HG02588 (cell line): ENCODE measurements around the gene BSN.
"Not testable (repeated sequence)": the region's sequence is repeated elsewhere in the genome, so short reads cannot be mapped to it uniquely, and the experiment has no call there.

ENCODE experiments used
- ATAC-seq: cut with Tn5 transposase; IDR thresholded peaks from one replicate; pipeline ENCODE4 v1.9.1; 2021; ENCODE audit warnings: mild to moderate bottlenecking, moderate library complexity; ENCODE audit not compliant: unreplicated experiment

Gene BSN

DNA sequence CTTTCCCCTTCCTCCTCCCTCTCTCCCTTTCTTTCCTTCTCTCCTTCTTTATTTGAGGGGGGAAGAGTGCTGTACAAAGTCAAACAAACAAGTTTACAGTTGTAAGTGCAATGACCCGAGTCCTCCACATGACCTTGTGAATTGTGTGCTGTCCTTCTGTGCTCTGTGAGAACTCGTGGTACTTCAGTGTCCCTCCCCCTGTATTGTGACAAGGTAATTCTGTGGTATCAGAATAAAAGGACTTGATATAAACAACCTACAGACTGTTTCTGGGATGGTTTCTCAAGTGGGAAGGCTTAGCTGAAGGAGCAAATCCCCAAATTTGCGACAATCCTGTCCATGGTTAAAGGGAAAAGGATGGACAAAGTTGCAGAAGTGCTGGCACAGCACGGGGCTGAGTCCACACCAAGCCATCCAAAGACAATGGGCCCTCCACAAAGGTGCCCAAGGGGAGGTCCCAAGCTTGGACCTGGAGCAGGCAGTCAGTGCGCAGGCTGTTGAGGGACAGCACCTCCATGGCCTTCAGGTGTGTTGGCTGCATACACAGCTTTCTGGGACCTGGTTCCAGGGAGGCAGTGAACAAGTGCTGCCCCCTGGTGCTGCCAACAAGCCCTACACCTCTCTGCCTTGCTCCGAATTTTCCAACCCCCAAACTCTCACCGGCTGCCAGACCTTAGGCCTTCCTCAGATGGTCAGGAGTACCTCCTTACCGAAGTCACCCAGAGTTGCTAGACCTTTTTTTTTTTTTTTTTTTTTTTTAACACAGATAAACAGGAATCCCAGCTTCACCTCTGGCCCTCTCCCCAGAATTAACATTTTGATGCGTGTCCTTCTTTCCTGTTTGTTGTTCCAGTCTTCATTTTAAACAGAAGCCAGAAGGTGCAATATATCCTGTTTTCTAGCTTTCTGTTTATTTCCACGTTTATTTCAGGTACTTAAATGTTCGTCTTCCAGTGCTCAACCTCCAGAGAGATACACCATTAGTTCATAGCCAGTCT lies 117.3 kb downstream of the BSN start:
- ATAC-seq, result no peak

DNA sequence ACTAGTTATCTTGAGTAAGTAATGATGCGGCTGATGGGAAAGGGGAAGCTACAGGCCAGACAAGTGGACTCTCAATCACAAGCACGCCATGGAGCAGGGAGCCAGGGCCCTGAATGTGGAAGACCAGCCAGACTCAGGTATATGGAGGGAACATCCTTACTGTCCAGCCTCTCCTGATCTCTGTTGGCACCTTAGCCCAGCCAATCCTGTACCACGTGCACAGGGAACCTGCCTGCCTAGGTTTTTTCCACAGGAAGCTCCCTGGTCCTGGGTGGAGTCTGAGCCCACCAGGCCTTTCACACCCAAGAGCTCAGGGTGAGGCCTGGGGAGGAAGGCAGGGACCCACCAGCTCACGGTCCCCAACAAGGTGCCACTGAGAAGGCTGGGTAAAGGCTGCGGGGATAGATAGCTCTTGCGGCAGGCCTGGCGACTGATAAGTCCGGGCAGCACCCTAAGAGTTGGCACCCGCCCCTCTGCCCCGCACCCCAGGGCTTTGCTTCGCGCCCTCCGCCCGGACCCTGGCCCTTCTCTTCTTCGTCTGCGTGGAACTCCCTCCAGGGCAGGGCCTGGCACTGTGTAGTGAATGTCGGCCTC lies 118.9 kb downstream of the BSN start:
- no peak for ATAC-seq

DNA sequence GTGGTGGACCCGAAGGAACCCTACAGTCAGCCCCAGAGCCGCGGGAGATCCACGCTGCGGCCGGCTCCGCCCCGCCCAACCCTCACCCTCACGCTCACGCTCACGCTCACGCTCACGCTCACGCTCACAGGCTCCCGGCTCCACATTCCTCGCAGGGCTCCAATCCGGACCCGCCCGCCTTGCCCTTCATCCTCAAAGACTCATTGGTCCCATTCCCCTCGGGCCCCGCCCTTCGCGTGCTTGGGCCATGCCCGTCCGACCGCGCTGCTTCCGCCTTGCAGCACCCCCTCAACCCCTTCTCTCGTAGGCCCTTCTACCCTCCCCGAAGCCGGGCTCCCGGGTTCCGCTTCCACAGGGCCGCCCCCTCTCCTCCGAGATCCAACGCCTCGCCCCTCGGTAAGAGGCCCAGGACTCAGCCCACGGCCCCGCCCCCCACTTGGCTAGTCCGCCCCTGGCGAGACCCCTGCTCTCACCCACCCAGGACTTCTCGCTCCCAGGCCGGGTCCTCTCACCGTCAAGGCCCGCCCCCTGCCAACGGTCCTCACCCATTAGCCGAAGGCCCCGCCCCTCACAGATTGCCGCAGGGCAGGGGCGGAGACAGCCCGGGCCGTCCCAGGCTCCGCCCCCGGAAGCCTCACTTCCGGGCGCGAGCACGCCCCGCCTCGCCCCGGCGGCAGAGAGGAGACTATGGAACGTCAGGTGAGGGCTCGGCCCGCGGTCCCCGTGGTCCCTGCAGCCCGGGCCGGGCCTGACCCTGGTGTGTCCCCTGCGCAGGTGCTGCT lies 119.6 kb downstream of the BSN start, which contains the start of gene APEH:
APEH (plus strand) TSS at position 637 of the 782 bp plus-strand sequence; CDS start at position 688, 51 bp downstream.
- ATAC-seq, result peak; percentile 76

DNA sequence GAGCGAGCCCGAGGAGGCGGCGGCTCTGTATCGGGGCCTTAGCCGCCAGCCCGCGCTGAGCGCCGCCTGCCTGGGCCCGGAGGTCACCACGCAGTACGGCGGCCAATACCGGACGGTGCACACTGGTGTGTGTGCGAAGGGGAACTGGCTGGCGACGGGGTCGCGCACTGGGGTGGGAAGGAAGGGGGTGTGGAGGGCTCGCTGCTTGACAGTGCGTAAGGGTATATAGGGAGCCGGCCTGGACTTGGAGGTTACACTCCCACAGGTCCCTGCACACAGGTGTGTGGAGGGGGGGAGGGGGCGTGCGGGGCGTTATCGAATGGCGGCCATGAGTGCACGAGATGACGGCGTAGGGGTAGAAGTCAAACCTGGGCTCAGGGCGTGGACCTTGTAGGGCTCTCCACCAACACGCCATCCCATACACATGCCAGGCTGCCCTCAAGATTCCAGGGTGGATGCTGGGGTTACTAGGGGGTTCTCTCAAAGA lies 120.3 kb downstream of the BSN start:
- ATAC-seq, result peak; percentile 19

DNA sequence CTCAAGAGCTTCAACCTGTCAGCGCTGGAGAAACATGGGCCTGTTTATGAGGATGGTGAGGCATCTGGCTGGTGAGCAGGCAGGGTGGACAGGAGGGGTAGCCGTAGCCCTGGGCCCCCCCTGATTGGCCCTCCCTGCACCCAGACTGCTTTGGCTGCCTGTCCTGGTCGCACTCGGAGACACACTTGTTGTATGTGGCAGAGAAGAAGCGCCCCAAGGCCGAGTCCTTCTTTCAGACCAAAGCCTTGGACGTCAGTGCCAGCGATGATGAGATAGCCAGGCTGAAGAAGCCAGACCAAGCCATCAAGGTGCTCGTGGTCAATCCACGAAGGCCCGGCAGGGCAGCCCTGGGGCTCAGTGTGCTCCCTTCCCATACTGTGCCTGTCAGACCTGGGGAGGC lies 121.6 kb downstream of the BSN start:
- no peak for ATAC-seq

DNA sequence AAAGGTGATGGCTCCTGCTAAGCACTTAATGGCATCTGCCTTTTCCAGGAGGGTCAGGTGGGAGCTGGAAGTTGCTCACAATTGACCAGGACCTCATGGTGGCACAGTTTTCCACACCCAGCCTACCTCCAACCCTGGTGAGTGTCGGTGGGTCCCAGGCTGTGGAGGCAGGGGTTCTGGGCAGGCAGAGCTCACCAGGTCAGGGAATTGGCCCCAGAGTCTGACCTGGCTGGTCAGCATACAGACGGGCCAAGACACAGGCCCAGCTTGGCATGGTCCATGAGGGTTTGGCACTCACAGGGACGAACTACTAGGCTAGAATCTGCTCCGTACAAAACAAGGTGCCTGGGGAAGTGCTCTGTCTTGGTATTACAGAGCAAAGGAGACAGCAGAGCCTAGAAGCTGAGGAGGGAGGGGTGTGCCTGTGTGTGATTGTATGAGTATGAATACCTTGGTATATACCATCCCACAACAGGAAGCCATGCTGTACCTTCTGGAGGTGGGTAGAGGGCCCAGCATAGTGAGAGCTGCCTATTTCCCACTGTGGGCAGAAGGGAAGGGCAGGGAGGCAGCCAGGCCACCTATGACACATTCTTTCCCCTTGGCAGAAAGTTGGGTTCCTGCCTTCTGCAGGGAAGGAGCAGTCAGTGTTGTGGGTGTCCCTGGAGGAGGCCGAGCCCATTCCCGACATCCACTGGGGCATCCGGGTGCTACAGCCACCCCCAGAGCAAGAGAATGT lies 126.4 kb downstream of the BSN start:
- no peak for ATAC-seq

DNA sequence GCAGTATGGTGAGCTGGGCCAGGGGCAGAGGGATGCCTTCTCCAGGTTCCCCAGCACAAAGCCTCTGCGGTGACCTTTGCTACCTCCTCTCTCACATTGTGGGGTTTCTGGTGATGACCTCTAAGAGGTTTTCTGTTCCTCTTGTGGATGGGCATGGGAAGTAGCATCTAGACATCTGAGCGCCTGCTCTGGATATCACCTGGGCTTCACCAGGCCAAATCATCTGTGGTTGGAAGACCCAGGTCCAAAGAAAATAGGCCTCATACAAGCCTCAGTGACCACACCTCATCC lies 126.9 kb downstream of the BSN start:
- ATAC-seq, result no peak

DNA sequence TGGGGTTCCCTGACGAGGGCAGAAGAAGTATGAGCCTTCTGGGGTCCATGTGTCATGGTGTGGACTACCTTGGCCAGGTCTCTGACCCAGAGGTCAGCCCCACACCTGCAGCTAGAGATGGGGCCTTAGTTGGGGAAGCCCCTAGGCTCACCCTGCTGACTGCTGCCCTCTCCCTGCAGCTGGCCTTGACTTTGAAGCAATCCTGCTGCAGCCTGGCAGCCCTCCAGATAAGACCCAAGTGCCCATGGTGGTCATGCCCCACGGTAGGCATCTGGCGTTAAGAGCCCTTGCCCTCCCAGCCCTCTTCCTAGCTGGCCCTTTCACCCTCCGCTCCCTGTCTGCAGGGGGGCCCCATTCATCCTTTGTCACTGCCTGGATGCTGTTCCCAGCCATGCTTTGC lies 127.3 kb downstream of the BSN start:
- ATAC-seq, result no peak

DNA sequence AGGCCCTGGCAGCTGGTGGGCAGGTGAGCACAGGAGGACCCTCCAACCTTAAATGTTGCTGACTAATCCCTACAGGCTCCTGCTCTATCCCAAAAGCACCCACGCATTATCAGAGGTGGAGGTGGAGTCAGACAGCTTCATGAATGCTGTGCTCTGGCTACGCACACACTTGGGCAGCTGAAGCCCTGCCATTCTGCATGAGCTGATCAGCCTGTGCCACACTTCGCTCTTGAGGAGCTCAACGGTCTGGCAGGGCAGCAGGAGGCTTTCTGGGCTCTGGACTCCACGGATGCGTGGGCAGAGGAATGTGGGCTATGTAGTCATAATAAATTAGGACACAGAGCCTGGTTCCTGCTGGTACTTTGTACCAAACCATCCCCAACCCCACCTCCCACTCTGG lies 128.9 kb downstream of the BSN start:
- ATAC-seq, result no peak

DNA sequence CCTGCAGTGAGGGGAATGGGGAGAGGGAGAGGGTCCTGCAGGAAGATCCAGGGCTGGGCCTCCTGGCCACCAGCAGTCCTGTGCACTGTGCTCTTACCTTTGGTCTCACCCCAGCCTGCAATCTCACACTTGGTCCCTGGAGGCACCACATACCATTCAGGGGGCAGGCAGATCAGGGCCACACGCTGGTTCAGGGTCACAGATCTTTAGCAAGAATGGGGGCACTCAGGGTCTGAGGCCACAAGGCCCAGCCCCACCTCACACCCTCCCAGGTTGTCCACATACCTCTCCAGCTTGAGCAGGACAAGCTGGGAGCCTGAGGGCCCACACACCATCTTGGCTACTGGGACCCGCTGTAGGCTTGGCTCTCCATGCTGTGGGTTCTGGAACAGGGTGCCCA lies 130.2 kb downstream of the BSN start:
- ATAC-seq, result not testable (repeated sequence)

DNA sequence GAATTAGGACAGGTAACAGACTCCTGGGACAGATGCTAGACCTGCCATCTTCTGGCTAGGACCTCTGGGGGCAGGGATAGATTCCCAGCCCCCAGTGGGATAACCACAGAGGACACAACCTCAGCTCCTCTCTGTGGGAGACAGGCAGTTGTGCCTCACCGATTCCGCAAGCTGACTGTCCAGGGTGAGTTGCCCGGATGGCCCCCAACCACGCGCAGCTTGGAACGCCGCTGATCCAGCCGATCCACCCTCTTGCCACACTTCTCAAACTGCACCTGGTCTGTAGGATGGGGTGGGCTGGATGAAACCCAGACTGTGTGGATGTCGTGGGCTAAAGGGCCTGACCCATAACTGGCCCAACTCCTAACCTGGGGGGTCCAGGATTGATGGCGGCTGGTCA lies 130.8 kb downstream of the BSN start:
- ATAC-seq, result not testable (repeated sequence)

DNA sequence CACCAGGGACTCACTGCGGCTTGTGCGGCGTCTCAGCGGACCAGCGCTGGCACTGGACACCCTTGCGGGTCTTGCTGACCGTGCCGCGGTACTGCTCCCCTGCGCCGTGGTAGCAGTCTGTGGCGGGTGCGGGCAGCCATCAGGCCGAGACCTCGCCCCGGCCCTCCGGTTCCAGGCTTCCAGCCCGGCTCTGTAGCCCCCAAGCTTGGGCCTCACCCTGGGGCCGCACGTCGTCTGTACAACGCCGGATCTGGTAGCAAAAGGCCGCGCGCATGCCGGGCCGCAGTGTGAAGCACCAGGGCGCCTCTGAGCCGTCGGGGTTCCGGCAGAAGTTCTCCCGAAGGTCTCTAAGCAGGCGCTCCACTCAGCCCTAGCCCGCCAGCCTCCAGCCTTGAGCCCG lies 131.6 kb downstream of the BSN start:
- not testable (repeated sequence) for ATAC-seq

DNA sequence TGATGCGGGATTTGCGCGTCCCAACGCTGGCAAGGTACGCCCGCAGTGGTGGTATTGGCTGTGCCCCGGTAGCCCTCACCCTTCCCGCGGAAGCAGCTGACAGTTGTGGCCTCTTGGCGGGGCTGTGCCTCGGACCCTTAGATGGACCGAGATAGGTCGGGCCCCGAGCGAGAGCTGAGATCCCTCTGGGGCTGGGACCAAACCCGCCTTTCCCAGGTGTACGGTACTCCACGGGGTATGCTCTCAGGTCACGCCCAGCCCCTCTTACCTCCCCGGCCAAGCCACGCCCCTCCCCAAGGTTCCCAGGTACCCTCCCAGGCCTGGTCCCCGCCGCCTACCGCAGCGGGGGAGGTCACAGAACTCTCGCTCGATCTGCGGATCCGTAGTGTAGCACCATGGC lies 132.1 kb downstream of the BSN start:
- not testable (repeated sequence) for ATAC-seq

DNA sequence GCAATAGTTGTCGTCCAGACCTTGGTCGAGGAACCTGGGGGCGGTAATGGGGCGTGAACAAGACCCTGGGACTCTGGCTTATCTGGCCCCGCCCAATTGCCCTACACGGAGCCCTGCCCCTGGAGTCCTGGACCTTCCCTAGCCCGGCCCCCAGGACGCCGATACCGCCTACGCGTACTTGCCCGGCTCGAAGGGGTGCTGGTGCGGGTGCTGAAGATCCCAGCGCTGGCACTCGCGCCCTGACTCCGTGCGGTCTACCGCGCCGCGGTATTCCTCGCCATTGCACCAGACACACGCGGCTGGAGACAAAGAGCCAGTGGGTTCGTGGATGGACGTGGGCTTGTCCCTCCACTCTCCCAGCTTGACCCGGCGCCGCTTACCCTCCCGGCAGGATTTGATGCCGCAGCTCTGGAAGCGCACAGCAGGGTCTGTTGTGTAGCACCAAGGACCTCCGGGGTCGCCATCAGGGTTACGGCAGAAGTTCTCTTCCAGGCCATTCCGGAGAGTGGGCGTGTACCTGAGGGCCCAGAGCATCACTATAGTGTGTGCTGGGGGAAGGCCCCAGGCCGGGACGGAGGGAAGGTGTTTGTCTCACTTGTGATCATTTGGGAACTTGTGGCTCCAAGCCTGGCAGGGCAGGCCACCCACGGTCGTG lies 132.6 kb downstream of the BSN start:
- ATAC-seq, result not testable (repeated sequence)

DNA sequence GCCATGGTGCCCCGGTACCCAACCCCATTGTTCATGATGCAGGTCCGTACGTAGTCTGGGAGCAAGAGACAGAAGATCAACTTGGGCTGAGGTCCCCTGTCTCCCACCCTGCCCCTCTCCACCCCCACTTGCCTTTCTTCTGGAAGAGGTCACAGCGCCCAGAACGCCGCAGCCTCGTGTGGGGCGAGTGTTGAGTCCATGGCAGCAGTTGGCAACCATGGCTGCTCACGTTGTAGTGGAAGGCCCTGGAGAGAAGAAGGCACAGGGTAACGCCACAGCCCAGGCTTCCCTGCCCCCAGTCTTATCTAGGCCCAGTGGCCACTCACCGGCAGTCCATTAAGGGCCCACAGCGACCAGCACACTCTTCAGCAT lies 133.1 kb downstream of the BSN start:
- not testable (repeated sequence) for ATAC-seq

DNA sequence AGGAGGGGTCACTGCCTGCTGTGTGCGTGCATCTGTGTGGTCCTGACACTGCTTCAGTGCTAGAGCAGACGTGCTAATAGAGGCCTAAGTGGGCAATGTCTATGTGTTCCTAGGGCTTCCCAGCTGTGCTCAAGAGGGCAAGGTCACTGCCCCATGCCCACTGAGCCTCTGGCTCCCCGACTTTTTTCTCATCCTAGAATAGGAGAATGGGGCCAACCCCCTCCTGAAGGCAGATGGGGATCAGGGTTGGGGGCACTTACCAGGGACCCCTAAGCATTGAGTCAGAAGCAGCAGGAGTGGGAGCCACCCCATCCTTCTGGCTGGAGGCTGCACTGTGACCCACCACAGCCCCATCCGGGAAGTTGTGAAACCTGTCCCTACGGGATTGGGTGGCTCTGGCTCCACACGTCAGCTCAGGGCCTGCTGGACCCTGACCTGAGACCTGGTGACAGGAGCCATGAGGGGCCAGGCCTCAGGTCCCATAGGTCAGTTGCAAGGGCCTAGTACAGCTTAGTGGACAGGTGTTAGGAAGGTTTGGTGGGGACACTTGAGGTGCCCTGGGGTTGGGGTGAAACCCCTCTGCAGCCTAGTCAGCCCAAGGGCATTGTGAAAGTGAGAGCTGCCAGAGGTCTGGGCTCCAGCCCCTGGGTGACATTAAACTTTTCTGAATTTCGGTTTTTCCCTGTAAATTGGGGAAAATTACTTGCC lies 134.2 kb downstream of the BSN start:
- ATAC-seq, result peak; percentile 5

DNA sequence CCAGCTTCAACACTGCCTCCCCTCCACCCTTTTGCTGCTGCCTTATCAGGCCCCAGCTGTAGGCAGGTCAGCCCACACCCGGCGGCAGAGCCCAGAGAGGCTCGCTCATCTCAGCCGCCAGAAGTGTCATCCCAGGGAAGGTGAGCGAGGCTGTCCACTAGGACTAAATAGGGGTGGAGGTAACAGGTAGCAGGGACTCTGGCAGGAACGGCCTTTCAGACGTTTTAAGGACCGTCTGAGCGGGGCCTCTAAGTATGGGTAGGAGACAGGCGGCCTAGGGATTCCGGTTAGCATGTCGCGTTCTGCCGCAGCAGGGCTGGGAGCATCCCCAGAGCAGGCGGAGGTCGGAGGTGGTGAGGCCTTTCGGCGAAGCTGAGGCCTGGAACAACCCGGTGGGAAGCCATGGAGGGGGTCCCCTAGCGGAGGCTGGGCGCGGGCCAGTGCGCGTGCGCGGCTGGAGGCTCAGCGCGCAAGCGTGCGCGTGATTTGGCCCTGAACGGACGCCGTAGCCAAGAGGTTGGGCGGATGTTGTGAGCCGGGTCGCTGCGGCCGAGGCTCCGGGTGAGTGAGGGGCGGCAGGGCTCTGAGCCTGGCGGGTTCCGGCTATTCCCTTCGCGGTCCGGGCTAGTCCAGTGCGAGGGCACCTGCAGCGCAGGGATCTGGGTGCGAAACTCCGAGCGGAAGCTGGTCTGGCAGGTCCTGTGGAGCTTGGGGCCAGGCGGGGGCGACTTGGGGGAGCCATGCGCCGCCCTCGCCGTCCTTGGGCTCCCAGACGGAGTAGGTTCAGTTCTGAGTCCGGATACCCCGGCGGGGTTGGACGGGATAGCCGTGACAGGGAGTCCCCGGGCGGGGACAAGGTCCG lies 135.0 kb downstream of the BSN start, which contains the start of the genes MST1 and RNF123:
MST1 (minus strand) TSS at position 429 of the 862 bp plus-strand sequence. CDS start 783 bp downstream, outside the sequence.
RNF123 (plus strand) TSS at position 512 of the 862 bp plus-strand sequence. CDS start 1,609 bp downstream, outside the sequence.
- peak; percentile 57 for ATAC-seq

DNA sequence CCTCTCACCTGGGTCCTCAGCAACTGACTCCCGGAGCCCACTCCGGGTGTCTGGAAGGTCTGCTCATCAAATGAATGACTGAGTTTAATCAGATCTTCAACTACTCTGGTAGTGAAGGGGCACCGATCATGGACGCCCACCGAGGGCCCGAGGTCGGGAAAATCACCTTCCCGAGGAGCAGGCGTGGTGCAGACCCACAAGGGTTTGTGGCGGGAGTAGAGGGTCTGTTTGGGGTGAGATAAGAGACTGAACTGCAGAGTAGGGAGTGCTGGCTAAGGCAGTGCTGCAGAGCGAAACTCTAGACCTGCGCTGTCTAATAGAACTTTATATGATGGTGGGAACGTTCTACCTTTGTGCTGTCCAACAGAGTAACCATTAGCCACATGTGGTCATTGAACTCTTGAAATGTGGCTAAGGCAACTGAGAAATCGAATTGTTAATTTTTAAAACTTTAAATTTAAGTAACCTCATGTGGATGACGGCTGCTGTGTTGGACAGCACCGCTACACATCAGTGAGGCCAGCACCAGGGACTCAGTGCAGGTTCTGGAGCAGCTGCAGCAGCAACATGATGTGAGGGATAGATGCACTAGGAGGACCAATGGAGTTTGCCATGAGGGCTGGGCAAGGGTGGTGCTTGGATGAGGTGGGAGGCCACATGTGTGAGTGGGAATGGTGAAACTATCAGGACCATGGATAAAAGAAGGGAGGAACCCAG lies 135.8 kb downstream of the BSN start:
- ATAC-seq, result not testable (repeated sequence)
